C4-2B (cell line): ENCODE results near the gene DENND2D.

ENCODE experiments used
- ZFX ChIP-seq: fragments of 450-650 bp; IDR thresholded peaks from 2 replicates; pipeline ENCODE4 v1.6.1; 2017
- TF ChIP-seq, protein P1 (sequence below): fragments of 450-650 bp; conservative IDR thresholded peaks from 2 replicates; pipeline ENCODE4 v1.5.1; 2017; ENCODE audit warnings: mild to moderate bottlenecking

DNA sequence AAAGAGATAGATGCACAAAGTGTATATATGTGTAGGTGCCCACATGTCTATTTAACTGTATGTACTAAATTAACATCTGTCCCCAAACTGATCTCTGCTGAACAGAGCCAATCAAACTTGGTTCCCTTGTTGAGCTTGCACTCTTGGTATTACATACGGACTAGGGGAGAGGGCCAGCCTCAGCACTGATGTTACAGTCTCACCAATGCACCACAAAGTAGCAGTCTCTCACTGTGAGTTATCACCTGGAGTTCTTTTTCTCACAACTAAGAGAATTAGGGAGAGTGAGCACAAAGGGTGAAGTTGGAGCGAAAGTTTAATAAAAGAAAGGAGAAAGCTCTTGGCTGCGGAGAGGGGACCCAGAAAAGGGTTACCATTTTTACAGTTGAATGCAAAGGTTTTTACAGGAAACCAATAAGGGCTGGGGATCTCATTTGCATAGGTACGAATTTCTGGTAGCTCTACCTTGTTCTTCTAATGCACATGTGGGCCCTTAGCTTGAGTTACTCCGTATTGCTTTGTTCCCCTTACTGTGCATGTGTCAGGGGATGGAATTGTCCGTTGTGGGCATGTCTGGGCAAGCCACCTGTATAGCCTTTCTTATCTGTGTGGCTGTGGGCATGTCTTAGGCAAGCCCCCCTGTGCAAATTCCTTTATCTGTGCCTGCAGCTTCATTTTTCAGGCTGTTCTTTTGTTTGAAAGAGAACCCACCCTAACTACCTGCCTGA is 13.8 kb upstream of the DENND2D start:
- TF ChIP-seq, protein P1, sequence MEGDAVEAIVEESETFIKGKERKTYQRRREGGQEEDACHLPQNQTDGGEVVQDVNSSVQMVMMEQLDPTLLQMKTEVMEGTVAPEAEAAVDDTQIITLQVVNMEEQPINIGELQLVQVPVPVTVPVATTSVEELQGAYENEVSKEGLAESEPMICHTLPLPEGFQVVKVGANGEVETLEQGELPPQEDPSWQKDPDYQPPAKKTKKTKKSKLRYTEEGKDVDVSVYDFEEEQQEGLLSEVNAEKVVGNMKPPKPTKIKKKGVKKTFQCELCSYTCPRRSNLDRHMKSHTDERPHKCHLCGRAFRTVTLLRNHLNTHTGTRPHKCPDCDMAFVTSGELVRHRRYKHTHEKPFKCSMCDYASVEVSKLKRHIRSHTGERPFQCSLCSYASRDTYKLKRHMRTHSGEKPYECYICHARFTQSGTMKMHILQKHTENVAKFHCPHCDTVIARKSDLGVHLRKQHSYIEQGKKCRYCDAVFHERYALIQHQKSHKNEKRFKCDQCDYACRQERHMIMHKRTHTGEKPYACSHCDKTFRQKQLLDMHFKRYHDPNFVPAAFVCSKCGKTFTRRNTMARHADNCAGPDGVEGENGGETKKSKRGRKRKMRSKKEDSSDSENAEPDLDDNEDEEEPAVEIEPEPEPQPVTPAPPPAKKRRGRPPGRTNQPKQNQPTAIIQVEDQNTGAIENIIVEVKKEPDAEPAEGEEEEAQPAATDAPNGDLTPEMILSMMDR, result no peak
- no peak for TF ChIP-seq ZFX
